OCI-LY1 (cell line): ENCODE data around the gene FAM185A.
"Not testable (repeated sequence)": the region's sequence is repeated elsewhere in the genome, so short reads cannot be mapped to it uniquely, and the experiment has no call there.

ENCODE experiments used
- EZH2 ChIP-seq: fragments of 200-600 bp; sonication (generic), shearing (Covaris generic); IDR thresholded peaks from 2 replicates; pipeline ENCODE4 v1.8.0; 2017; ENCODE audit warnings: borderline replicate concordance, mixed run types, mild to moderate bottlenecking, antibody characterized with exemption, low read length, moderate library complexity, mixed read lengths
- TF ChIP-seq, protein P1 (sequence below): fragments of 200-600 bp; sonication (generic), shearing (Covaris generic); IDR thresholded peaks from 2 replicates; pipeline ENCODE4 v1.5.1; 2017; ENCODE audit warnings: mild to moderate bottlenecking, antibody characterized with exemption, low read length, moderate library complexity, mixed read lengths

DNA sequence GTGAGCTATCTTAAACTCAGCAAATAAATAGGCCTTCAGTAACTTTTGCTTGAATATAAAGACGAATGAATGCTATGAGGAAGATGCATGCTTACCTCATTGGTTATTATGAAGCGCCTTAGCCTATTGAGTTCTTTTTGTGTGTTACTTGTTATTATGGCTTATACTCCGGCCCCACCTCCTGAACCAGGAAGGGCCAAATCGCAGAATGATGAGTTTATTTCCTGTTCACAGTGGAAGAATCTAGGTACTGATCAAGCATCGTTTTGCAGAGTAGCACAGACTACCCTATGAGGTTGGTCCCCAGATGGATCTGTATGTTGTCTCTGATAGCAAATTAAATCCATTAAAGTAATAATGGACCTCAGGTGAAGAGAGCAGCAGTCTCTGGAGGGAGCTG, 42.6 kb downstream of the FAM185A start:
- not testable (repeated sequence) for TF ChIP-seq EZH2
- TF ChIP-seq, protein P1, sequence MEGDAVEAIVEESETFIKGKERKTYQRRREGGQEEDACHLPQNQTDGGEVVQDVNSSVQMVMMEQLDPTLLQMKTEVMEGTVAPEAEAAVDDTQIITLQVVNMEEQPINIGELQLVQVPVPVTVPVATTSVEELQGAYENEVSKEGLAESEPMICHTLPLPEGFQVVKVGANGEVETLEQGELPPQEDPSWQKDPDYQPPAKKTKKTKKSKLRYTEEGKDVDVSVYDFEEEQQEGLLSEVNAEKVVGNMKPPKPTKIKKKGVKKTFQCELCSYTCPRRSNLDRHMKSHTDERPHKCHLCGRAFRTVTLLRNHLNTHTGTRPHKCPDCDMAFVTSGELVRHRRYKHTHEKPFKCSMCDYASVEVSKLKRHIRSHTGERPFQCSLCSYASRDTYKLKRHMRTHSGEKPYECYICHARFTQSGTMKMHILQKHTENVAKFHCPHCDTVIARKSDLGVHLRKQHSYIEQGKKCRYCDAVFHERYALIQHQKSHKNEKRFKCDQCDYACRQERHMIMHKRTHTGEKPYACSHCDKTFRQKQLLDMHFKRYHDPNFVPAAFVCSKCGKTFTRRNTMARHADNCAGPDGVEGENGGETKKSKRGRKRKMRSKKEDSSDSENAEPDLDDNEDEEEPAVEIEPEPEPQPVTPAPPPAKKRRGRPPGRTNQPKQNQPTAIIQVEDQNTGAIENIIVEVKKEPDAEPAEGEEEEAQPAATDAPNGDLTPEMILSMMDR: not testable (repeated sequence)
